ENCODE results near the gene GMCL2.
"Not testable (repeated sequence)": the region's sequence is repeated elsewhere in the genome, so short reads cannot be mapped to it uniquely, and the experiment has no call there.

Gene GMCL2

GRCh38 chr5:178205749-178206047, 18.5 kb upstream of the GMCL2 start:
- no peak for DNase-seq

- DNase-seq = peak; percentile 73
Measured at GRCh38 chr5:178204935-178205748, 18.0 kb upstream of the GMCL2 start.

- peak; percentile 93 for DNase-seq
Measured at GRCh38 chr5:178204182-178204934, 17.2 kb upstream of the GMCL2 start, which contains the start of gene HNRNPAB. HNRNPAB (plus strand) TSS chr5:178204533; CDS start chr5:178204838, 305 bp downstream.

GRCh38 chr5:178203670-178204181, 16.6 kb upstream of the GMCL2 start:
- DNase-seq = peak; percentile 39

GRCh38 chr5:178202541-178202940, 15.4 kb upstream of the GMCL2 start:
- DNase-seq = no peak

GRCh38 chr5:178201927-178202235, 14.7 kb upstream of the GMCL2 start:
- no peak for DNase-seq

- DNase-seq = no peak
Measured at GRCh38 chr5:178201221-178201926, 14.2 kb upstream of the GMCL2 start.

- no peak for DNase-seq
Measured at GRCh38 chr5:178199581-178200434, 12.6 kb upstream of the GMCL2 start.

- no peak for DNase-seq
Measured at GRCh38 chr5:178198706-178199105, 11.5 kb upstream of the GMCL2 start.

GRCh38 chr5:178198151-178198550, 11.0 kb upstream of the GMCL2 start:
- not testable (repeated sequence) for DNase-seq

- DNase-seq = no peak
Measured at GRCh38 chr5:178196986-178197385, 9.8 kb upstream of the GMCL2 start.

GRCh38 chr5:178196281-178196812, 9.2 kb upstream of the GMCL2 start:
- DNase-seq = no peak

GRCh38 chr5:178194026-178194425, 6.9 kb upstream of the GMCL2 start:
- no peak for DNase-seq

- DNase-seq = no peak
Measured at GRCh38 chr5:178193251-178193809, 6.2 kb upstream of the GMCL2 start.

- no peak for DNase-seq
Measured at GRCh38 chr5:178192787-178193186, 5.6 kb upstream of the GMCL2 start.

GRCh38 chr5:178192244-178192643, 5.1 kb upstream of the GMCL2 start:
- DNase-seq = no peak

- no peak for DNase-seq
Measured at GRCh38 chr5:178191661-178192060, 4.5 kb upstream of the GMCL2 start.

- no peak for DNase-seq
Measured at GRCh38 chr5:178189433-178189832, 2.3 kb upstream of the GMCL2 start.

- no peak for DNase-seq
Measured at GRCh38 chr5:178186427-178186826, 744 bp downstream of the GMCL2 start.

GRCh38 chr5:178182158-178182876, 4.9 kb downstream of the GMCL2 start:
- DNase-seq = no peak

- DNase-seq = no peak
Measured at GRCh38 chr5:178180141-178180863, 6.9 kb downstream of the GMCL2 start.

Measured in activated naive CD4-positive, alpha-beta T cell treated with anti-CD3 and anti-CD28 coated beads, Interleukin-2, amount 50 U/mL, for 16 hours (primary cell).